Measurements from ENCODE around the gene TBL2.

DNA sequence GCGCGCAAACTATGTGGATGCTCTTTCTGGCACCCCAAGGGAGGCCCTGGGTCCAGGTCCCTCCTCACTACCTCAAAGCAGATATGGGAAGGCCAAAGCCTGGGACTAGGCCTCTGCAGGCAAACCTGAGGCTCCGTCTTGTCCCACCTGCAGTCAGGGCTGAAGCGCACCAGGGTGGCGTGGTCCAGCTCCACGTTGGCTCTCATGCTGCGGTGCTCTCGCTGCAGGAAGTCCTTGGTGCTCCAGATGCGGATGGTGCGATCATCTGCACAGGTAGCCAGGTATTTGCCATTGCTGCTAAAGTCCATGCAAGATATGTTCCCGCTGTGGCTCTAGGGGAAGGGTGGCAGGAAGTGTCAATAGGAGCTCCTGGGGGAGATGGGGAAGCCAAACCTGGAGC, 4.6 kb downstream of the TBL2 start:
- TF ChIP-seq, protein P1, sequence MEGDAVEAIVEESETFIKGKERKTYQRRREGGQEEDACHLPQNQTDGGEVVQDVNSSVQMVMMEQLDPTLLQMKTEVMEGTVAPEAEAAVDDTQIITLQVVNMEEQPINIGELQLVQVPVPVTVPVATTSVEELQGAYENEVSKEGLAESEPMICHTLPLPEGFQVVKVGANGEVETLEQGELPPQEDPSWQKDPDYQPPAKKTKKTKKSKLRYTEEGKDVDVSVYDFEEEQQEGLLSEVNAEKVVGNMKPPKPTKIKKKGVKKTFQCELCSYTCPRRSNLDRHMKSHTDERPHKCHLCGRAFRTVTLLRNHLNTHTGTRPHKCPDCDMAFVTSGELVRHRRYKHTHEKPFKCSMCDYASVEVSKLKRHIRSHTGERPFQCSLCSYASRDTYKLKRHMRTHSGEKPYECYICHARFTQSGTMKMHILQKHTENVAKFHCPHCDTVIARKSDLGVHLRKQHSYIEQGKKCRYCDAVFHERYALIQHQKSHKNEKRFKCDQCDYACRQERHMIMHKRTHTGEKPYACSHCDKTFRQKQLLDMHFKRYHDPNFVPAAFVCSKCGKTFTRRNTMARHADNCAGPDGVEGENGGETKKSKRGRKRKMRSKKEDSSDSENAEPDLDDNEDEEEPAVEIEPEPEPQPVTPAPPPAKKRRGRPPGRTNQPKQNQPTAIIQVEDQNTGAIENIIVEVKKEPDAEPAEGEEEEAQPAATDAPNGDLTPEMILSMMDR (IDR thresholded peaks at IDR 0.05): no peak
- TF ChIP-seq POLR2AphosphoS5 (IDR thresholded peaks at IDR 0.05) (no peak), EP300 (IDR thresholded peaks at IDR 0.05; ENCODE audit: low read depth) (no peak)
